ENCODE results near the gene PLB1.

PLB1 gene

DNA sequence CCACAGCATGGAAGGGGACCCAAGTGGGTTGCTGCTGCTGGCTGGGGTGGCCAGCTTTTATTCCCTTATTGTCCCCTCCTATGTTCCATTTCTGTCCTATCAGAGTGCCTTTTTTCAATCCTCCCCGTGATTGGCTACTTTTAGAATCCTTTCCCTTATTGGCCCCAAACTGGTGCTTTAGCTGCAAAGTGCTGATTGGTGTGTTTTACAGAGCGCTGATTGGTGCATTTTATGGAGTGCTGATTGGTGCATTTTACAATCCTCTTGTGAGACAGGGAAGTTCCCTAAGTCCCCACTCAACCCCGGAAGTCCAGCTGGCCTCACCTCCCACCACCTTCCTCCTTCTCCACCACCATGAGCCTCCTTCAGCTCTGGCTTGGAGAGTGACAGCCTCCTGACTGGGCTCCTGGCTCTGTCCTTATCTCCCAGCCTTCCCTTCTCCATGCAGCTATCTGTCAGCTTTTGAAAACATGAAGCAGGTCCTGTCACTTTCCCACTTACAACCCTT, 20.7 kb upstream of the PLB1 start:
- H3K4me3 ChIP-seq (ENCODE audit: low read depth, low read length) = no peak overlapping the region
- TF ChIP-seq, protein P1, sequence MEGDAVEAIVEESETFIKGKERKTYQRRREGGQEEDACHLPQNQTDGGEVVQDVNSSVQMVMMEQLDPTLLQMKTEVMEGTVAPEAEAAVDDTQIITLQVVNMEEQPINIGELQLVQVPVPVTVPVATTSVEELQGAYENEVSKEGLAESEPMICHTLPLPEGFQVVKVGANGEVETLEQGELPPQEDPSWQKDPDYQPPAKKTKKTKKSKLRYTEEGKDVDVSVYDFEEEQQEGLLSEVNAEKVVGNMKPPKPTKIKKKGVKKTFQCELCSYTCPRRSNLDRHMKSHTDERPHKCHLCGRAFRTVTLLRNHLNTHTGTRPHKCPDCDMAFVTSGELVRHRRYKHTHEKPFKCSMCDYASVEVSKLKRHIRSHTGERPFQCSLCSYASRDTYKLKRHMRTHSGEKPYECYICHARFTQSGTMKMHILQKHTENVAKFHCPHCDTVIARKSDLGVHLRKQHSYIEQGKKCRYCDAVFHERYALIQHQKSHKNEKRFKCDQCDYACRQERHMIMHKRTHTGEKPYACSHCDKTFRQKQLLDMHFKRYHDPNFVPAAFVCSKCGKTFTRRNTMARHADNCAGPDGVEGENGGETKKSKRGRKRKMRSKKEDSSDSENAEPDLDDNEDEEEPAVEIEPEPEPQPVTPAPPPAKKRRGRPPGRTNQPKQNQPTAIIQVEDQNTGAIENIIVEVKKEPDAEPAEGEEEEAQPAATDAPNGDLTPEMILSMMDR (IDR thresholded peaks at IDR 0.05; ENCODE audit: control insufficient read depth, extremely low read depth, insufficient read depth) = no peak
- DNase-seq (ENCODE audit: low read depth) = no peak

DNA sequence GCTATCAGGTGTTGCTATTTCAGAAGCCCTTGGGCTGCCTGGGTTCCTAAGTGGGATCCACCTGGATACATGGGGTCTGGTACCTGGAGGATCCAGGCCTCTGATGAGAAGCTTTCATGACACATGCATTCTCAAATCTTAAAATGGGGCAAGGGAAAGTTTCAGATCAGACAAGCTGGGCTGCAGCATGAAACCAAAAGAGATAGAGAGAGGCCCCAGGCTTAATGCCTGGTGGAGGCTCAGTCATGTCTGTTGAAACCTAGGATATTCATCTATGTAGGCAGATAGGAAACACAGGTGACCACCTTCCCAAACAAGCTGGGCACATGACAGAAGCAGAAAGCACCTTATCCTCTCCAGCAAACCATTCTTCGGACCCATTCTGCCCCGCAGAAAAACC, 18.8 kb upstream of the PLB1 start:
- H3K4me3 ChIP-seq (ENCODE audit: low read depth, low read length) = no peak overlapping the region
- DNase-seq (ENCODE audit: low read depth) = no peak
- TF ChIP-seq, protein P1 (IDR thresholded peaks at IDR 0.05; ENCODE audit: control insufficient read depth, extremely low read depth, insufficient read depth) = no peak

DNA sequence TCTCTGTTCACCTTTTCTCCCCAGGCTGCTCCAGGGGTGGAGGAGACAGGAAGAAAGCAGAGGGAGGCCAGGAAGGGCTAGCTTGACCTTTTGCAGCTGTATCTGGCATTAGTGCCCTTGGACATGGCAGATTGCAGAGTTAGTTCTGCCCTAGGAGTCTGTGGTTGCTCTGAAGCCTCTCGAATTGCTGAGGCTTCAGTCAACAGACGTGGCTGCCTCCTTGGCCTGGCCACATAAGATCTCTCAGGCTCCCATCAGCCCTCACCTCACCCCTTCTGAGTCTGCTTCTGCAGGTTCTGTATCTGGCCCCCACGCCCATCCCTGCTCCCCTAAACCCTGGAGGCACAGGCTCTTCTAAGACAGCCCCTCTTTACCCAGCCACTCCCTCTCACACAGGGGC, 18.2 kb upstream of the PLB1 start:
- no peak overlapping the region for H3K4me3 ChIP-seq (ENCODE audit: low read depth, low read length)
- TF ChIP-seq, protein P1 (IDR thresholded peaks at IDR 0.05; ENCODE audit: control insufficient read depth, extremely low read depth, insufficient read depth) = no peak
- DNase-seq (ENCODE audit: low read depth) = no peak

DNA sequence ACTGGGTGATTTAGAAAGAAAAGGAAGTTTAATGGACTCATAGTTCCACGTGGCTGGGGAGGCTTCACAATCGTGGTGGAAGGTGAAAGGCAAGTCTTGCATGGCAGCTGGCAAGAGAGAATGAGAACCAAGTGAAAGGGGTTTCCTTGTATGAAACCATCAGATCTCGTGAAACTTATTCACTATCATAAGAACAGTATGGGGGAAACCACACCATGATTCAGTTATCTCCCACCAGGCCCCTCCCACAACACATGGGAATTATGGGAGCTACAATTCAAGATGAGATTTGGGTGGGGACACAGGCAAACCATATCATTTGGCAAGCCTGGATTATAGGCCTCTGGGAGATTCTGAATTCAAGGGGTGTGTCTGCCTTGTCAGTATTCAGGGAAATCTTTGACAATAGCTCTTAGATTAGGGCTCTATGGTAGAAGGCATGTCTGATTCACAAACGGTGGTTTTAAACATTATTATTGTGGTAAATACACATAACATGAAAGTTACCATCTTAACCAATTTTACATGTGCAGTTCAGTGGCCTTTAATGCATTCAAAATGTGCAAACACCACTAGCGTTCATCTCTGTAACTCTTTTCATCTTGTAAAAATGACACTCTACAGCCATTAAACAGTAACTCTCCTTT, 15.3 kb upstream of the PLB1 start:
- H3K4me3 ChIP-seq (ENCODE audit: low read depth, low read length) = no peak overlapping the region
- TF ChIP-seq, protein P1 (IDR thresholded peaks at IDR 0.05; ENCODE audit: control insufficient read depth, extremely low read depth, insufficient read depth) = no peak
- DNase-seq (ENCODE audit: low read depth) = no peak

DNA sequence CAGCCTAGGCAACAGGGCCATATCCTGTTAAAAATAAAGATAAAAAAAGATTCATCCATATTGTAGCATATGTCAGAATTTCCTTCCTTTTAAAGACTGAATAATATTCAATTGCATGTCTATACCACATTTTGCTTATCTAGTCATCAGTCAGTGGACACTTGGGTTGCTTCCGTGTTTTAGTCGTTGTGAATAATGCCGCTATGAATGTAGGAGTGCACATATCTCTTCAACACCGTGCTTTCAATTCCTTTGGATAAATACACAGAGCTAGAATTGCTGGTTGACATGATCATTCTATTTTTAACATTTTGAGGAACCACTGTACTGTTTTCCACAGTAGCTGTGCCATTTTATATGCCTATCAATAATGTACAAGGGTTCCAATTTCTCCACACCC, 14.0 kb upstream of the PLB1 start:
- DNase-seq (ENCODE audit: low read depth) = no peak
- H3K4me3 ChIP-seq (ENCODE audit: low read depth, low read length) = no peak overlapping the region

DNA sequence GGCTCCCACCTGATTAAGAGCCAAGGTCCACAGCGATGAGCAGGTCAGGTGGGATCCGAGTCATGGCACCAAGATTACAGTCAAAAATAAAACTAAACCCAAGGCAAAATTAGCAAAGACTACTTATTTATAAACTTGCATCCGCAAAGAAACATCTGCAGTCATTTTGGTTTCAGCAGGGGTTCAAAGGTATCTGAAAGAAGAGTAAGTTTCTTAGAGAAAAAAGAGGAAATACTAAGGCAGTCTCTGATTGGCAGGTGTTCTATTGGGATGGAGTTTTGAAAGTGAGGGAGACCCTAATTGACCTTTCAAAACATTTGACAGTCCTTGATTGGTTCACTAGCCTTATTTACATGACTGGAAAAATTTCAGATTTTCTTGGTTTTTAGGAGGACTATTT, 11.0 kb upstream of the PLB1 start:
- no peak overlapping the region for H3K4me3 ChIP-seq (ENCODE audit: low read depth, low read length)
- no peak for DNase-seq (ENCODE audit: low read depth)
- TF ChIP-seq, protein P1 (IDR thresholded peaks at IDR 0.05; ENCODE audit: control insufficient read depth, extremely low read depth, insufficient read depth) = no peak

More for the DNA sequence above, 14.0 kb upstream of the PLB1 start:
- TF ChIP-seq, protein P1 (IDR thresholded peaks at IDR 0.05; ENCODE audit: control insufficient read depth, extremely low read depth, insufficient read depth) = no peak

DNA sequence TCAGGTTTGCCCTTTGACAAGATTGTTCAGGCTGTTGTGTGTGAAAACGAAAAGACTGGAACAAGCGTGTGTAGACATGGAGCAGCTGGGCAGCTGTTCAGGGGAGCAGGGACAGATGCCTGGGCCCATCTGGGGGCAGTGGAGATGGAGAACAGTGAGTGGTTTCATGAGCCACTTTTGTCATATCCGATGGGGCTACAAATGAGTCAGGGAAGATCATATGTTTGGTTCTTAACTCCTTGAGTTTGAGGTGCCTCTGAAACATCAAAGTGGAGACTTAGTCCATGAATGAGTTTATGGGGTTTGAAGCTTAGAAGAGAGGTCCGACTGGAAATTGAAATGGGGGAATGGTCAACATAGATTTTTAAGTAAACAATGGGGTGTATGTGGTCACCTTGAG, 9.3 kb upstream of the PLB1 start:
- DNase-seq (ENCODE audit: low read depth) = no peak
- no peak overlapping the region for H3K4me3 ChIP-seq (ENCODE audit: low read depth, low read length)
- TF ChIP-seq, protein P1 (IDR thresholded peaks at IDR 0.05; ENCODE audit: control insufficient read depth, extremely low read depth, insufficient read depth) = no peak

Measured in LNCaP clone FGC (cell line).